IMR-90 (cell line): ENCODE results near the gene LY86. TPM values are rescaled to one million over a fixed set of nuclear protein-coding genes. Genes with fewer than 3 reads are reported as not detected.

Source experiments
- ATAC-seq: fragments of 200-7000 bp; cut with Tn5 transposase; 2 replicates; pipeline ENCODE4 v1.9.1; 2020; ENCODE audit warnings: low read depth, mild to moderate bottlenecking, moderate library complexity
- BruUV-seq: library from RNA; stranded (reverse); fragments of 400-500 nt; replicated peaks from 2 replicates; lab custom pipeline; 2021; lab: Mats Ljungman, UMichigan
- CTCF ChIA-PET: fragments of 300-600 bp; formaldehyde crosslinking; extraction: SDS; loops from one replicate; lab custom pipeline; 2021; ENCODE audit warnings: antibody characterized with exemption; lab: Yijun Ruan, JAX
- POLR2A ChIA-PET: fragments of 300-600 bp; sonication (Branson Sonifier 250); formaldehyde crosslinking; loops from one replicate; lab custom pipeline; 2022; ENCODE audit warnings: antibody characterized with exemption; ENCODE audit not compliant: unreplicated experiment; lab: Charles Lee
- DNase-seq: peaks from one replicate; pipeline ENCODE4 v3.0.0; 2013
- H2AFZ ChIP-seq: replicated peaks from 2 replicates; pipeline ENCODE3; 2013; ENCODE audit warnings: low read length, mild to moderate bottlenecking; ENCODE audit not compliant: poor library complexity
- H2AK5ac ChIP-seq: 2 replicates; pipeline ENCODE4 v1.6.1; 2013; ENCODE audit warnings: low read depth, low read length, inconsistent platforms
- H2AK9ac ChIP-seq: replicated peaks from 2 replicates; pipeline ENCODE3; 2013; ENCODE audit warnings: mild to moderate bottlenecking, low read depth, low read length, moderate library complexity; ENCODE audit not compliant: poor library complexity
- H2BK120ac ChIP-seq: 2 replicates; pipeline ENCODE4 v1.6.1; 2013; ENCODE audit warnings: low read depth, low read length, inconsistent platforms
- H2BK15ac ChIP-seq: 3 replicates; pipeline ENCODE4 v1.6.1; 2013; ENCODE audit warnings: low read depth, low read length, inconsistent platforms
- H2BK20ac ChIP-seq: 2 replicates; pipeline ENCODE4 v1.6.1; 2013; ENCODE audit warnings: low read depth, mild to moderate bottlenecking, inconsistent platforms, low read length, moderate library complexity
- H2BK5ac ChIP-seq: 2 replicates; pipeline ENCODE4 v1.6.1; 2013; ENCODE audit warnings: mild to moderate bottlenecking, low read depth, low read length, inconsistent platforms; ENCODE audit not compliant: poor library complexity, severe bottlenecking
- H3K14ac ChIP-seq: replicated peaks from 2 replicates; pipeline ENCODE4 v1.6.1; 2013; ENCODE audit warnings: low read depth, low read length, inconsistent platforms
- H3K18ac ChIP-seq: 2 replicates; pipeline ENCODE4 v1.6.1; 2013; ENCODE audit warnings: low read depth, low read length, control low read depth
- H3K23ac ChIP-seq: 2 replicates; pipeline ENCODE4 v1.6.1; 2013; ENCODE audit warnings: low read depth, low read length, inconsistent platforms
- H3K27ac ChIP-seq: 2 replicates; pipeline ENCODE4 v1.5.1; 2013; ENCODE audit warnings: mild to moderate bottlenecking, control low read depth, low read length; ENCODE audit not compliant: insufficient read depth
- H3K27me3 ChIP-seq: 2 replicates; pipeline ENCODE4 v1.6.1; 2013; ENCODE audit warnings: low read length; ENCODE audit not compliant: control insufficient read depth, insufficient read depth
- H3K36me3 ChIP-seq: 2 replicates; pipeline ENCODE4 v1.6.1; 2013; ENCODE audit warnings: low read length, mixed read lengths; ENCODE audit not compliant: control insufficient read depth, insufficient read depth
- H3K4ac ChIP-seq: 2 replicates; pipeline ENCODE4 v1.6.1; 2013; ENCODE audit warnings: low read depth, low read length, inconsistent platforms
- H3K4me1 ChIP-seq: 2 replicates; pipeline ENCODE4 v1.6.1; 2013; ENCODE audit warnings: low read length, mixed read lengths; ENCODE audit not compliant: control insufficient read depth, insufficient read depth
- H3K4me2 ChIP-seq: 2 replicates; pipeline ENCODE4 v1.6.1; 2013; ENCODE audit warnings: low read depth, mild to moderate bottlenecking, control low read depth, low read length, moderate library complexity
- H3K4me3 ChIP-seq: 2 replicates; pipeline ENCODE4 v1.5.1; 2013; ENCODE audit warnings: low read depth, mild to moderate bottlenecking, control low read depth, low read length, moderate library complexity; ENCODE audit not compliant: insufficient read depth
- H3K56ac ChIP-seq: 2 replicates; pipeline ENCODE4 v1.6.1; 2013; ENCODE audit warnings: low read length, inconsistent platforms; ENCODE audit not compliant: insufficient read depth; ENCODE audit errors: extremely low read depth
- H3K79me1 ChIP-seq, 2 experiments: 2 replicates each; pipeline ENCODE4 v1.6.1; 2013; ENCODE audit warnings: low read length in 2 of 2, inconsistent platforms in 1 of 2, low read depth in 1 of 2
- H3K9ac ChIP-seq: 2 replicates; pipeline ENCODE4 v1.6.1; 2013; ENCODE audit warnings: low read depth, low read length, control low read depth
- H3K9me1 ChIP-seq: 2 replicates; pipeline ENCODE4 v1.6.1; 2013; ENCODE audit warnings: low read length, inconsistent platforms; ENCODE audit not compliant: insufficient read depth
- H3K9me3 ChIP-seq: 2 replicates; pipeline ENCODE4 v1.6.1; 2013; ENCODE audit warnings: low read length; ENCODE audit not compliant: control insufficient read depth, insufficient read depth
- H4K20me1 ChIP-seq: 2 replicates; pipeline ENCODE4 v1.6.1; 2013; ENCODE audit warnings: low read length, inconsistent platforms; ENCODE audit not compliant: insufficient read depth
- H4K5ac ChIP-seq: 2 replicates; pipeline ENCODE4 v1.6.1; 2013; ENCODE audit warnings: mild to moderate bottlenecking, low read depth, low read length, control low read depth
- H4K8ac ChIP-seq, 2 experiments: 2 replicates each; pipeline ENCODE4 v1.6.1; 2013; ENCODE audit warnings: low read depth in 2 of 2, low read length in 2 of 2, control low read depth in 1 of 2, inconsistent platforms in 1 of 2
- H4K91ac ChIP-seq: 2 replicates; pipeline ENCODE4 v1.6.1; 2013; ENCODE audit warnings: low read depth, low read length, inconsistent platforms; ENCODE audit not compliant: insufficient read depth
- MAZ ChIP-seq: IDR thresholded peaks from 2 replicates; pipeline ENCODE4 v1.6.1; 2012; ENCODE audit warnings: low read depth, mild to moderate bottlenecking, low read length, improper control_type of control experiment, moderate library complexity, borderline replicate concordance
- WGBS, 2 experiments: methylation state at CpG; one replicate each; pipeline versions ENCODE4 v1.1.5 to v1.1.7; 2013; ENCODE audit warnings: missing lambda C conversion rate in 2 of 2; ENCODE audit not compliant: insufficient read length in 1 of 2; ENCODE audit errors: extremely low coverage in 2 of 2; 5-methylcytosine and 5-hydroxymethylcytosine counted together
- dilution Hi-C: fragments of 300-500 bp; cut with HindIII; formaldehyde crosslinking; loops from one replicate; pipeline ENCODE4 v1.14.3; 2018; ENCODE audit warnings: low sequenced_read_pairs; ENCODE audit not compliant: unreplicated experiment
- in situ Hi-C: fragments of 300-500 bp; cut with MboI; formaldehyde crosslinking; loops from 3 replicates; pipeline ENCODE4 v1.14.3; 2019; ENCODE audit warnings: low sequenced_read_pairs, inconsistent platforms, mixed read lengths
- intact Hi-C: fragments of 100-400 bp; cut with micrococcal nuclease; formaldehyde crosslinking; loops from 2 replicates; pipeline ENCODE4 v1.10.0; 2022
- polyA plus RNA-seq, 3 experiments: library from polyadenylated mRNA; depleted of rRNA; stranded (reverse); fragments of >200 nt; gene quantifications; 2 replicates each; pipeline ENCODE4 v1.2.3, GENCODE V29; 2012; ENCODE audit warnings: low replicate concordance in 1 of 3
- total RNA-seq: library from RNA; depleted of rRNA; stranded (reverse); fragments of >200 nt; gene quantifications from 2 replicates; pipeline ENCODE4 v1.2.3, GENCODE V29; 2012

LY86 gene
- total and polyA plus RNA-seq, 2 of the 4 experiments (the other 2 are of a cell fraction) = not detected

DNA sequence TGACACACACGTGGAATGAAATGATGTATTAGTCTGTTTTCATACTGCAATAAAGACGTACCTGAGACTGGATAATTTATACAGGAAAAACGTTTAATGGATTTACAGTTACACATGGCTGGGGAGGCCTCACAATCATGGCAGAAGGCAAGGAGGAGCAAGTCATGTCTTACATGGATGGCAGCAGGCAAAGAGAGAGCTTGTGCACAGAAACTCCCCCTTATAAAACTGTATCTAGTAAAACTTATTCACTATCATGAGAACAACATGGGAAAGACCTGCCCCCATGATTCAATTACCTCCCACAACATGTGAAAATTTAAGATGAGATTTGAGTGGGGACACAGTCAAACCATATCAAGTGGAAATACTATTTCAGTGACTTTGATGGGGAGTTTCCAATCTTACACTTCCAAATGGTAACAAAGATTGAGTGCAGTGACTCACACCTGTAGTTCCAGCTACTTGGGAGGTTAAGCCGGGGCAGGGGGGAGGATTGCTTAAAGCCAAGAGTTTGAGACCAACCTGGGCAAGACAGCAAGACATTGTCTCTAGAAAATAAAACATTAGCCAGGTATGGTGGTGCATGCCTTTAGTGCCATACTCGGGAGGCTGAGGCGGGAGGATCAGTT lies 8.2 kb upstream of the LY86 start:
- POLR2A ChIA-PET = no interaction called here
- BruUV-seq = no TSS peak
- no peak for DNase-seq
- H3K79me1 ChIP-seq = no peaks in the 10 kb centered on the region
- CTCF ChIA-PET = no interaction called here
- no peak overlapping the region for H2BK5ac ChIP-seq
- no peaks in the 10 kb centered on the region for H3K27me3 ChIP-seq
- no peak overlapping the region for H3K9ac ChIP-seq
- no peak overlapping the region for H3K23ac ChIP-seq
- 40% methylated on average over 1 of the region's 6 CpGs; no CpG with 5 or more reads in 1 of the 2 experiments for WGBS, 2 experiments
- H3K14ac ChIP-seq = no peak overlapping the region
- H4K5ac ChIP-seq = no peak overlapping the region
- dilution Hi-C loops = no loop called here
- no peak overlapping the region for H2BK20ac ChIP-seq
- ATAC-seq = no peak
- H3K9me1 ChIP-seq = no peaks in the 10 kb centered on the region
- no peak overlapping the region for H4K91ac ChIP-seq
- H2AFZ ChIP-seq = no peak overlapping the region
- no peak overlapping the region for H2AK5ac ChIP-seq
- H3K36me3 ChIP-seq = no peaks in the 10 kb centered on the region
- no peak overlapping the region for H3K4ac ChIP-seq
- no peak overlapping the region for H3K56ac ChIP-seq
- intact Hi-C loops = no loop called here
- TF ChIP-seq MAZ = no peak
- no peak overlapping the region for H3K4me3 ChIP-seq
- no peak overlapping the region for H2BK120ac ChIP-seq
- H3K4me2 ChIP-seq = no peak overlapping the region
- no peak overlapping the region for H4K8ac ChIP-seq
- in situ Hi-C loops = no loop called here
- no peaks in the 10 kb centered on the region for H3K4me1 ChIP-seq
- H3K18ac ChIP-seq = no peak overlapping the region
- H4K20me1 ChIP-seq = no peaks in the 10 kb centered on the region
- H3K27ac ChIP-seq = no peak overlapping the region
- H2AK9ac ChIP-seq = no peak overlapping the region
- peaks cover 2% of the 10 kb centered on the region; the same call in 1 of the 2 replicates for H3K9me3 ChIP-seq
- H2BK15ac ChIP-seq = no peak overlapping the region
